HCT116 (cell line): ENCODE measurements around the gene AR.

Experiments used
- CTCF ChIP-seq, 3 experiments: fragments of 200-600 bp in 1 of 3; sonication (generic) in 1 of 3; IDR thresholded peaks in 2 of 3; conservative IDR thresholded peaks in 1 of 3; 2 replicates each; pipeline ENCODE4 v1.5.1; 2012 to 2017; ENCODE audit warnings: low read depth in 2 of 3, low read length in 2 of 3, antibody characterized with exemption in 1 of 3, borderline replicate concordance in 1 of 3, control low read depth in 1 of 3, mild to moderate bottlenecking in 1 of 3, mixed read lengths in 1 of 3, mixed run types in 1 of 3, moderate library complexity in 1 of 3; ENCODE audit not compliant: insufficient read depth in 1 of 3
- REST ChIP-seq: IDR thresholded peaks from 2 replicates; pipeline ENCODE4 v1.6.1; 2012; ENCODE audit warnings: low read depth
- TCF7L2 ChIP-seq: IDR thresholded peaks from 2 replicates; pipeline ENCODE4 v1.7.0; 2011; ENCODE audit warnings: borderline replicate concordance, inconsistent platforms; ENCODE audit not compliant: insufficient read depth, insufficient read length; ENCODE audit errors: extremely low read depth
- YY1 ChIP-seq: IDR thresholded peaks from 2 replicates; pipeline ENCODE4 v1.6.1; 2011; ENCODE audit warnings: low read length, low read depth, moderate library complexity, mild to moderate bottlenecking; ENCODE audit not compliant: insufficient replicate concordance; ENCODE audit errors: extremely low read depth

GRCh38 chrX:67585401-67585800 lies 41.6 kb downstream of the AR start:
- no peak for TF ChIP-seq CTCF (IDR thresholded peaks at IDR 0.05 in 2 of 3, conservative IDR thresholded peaks at IDR 0.05 in 1 of 3; ENCODE audit: borderline replicate concordance in 1 of 3, insufficient read depth in 1 of 3, low read depth in 2 of 3, low read length in 2 of 3)
- TF ChIP-seq TCF7L2: no peak
- TF ChIP-seq REST: no peak
- no peak for TF ChIP-seq YY1
